ENCODE results near the gene KRT9.
A peak's percentile ranks its signal among the peaks of the same experiment; 100 is the strongest.
"Not testable (repeated sequence)": the region's sequence is repeated elsewhere in the genome, so short reads cannot be mapped to it uniquely, and the experiment has no call there.

KRT9 gene

GRCh38 chr17:41579484-41580243 is 7.8 kb upstream of the KRT9 start:
- DNase-seq (ENCODE audit: low spot score): peak; percentile 89

GRCh38 chr17:41578971-41579370 is 7.1 kb upstream of the KRT9 start:
- no peak for DNase-seq (ENCODE audit: low spot score)

- DNase-seq (ENCODE audit: low spot score): no peak
Observed at GRCh38 chr17:41578538-41578937, 6.7 kb upstream of the KRT9 start.

GRCh38 chr17:41576740-41577139 is 4.9 kb upstream of the KRT9 start:
- not testable (repeated sequence) for DNase-seq (ENCODE audit: low spot score)

- no peak for DNase-seq (ENCODE audit: low spot score)
Observed at GRCh38 chr17:41575336-41575735, 3.5 kb upstream of the KRT9 start.

- no peak for DNase-seq (ENCODE audit: low spot score)
Observed at GRCh38 chr17:41567317-41567716, 4.5 kb downstream of the KRT9 start.

- DNase-seq (ENCODE audit: low spot score): no peak
Observed at GRCh38 chr17:41565338-41565737, 6.5 kb downstream of the KRT9 start.

GRCh38 chr17:41563607-41564170 is 8.2 kb downstream of the KRT9 start:
- DNase-seq (ENCODE audit: low spot score): no peak

- no peak for DNase-seq (ENCODE audit: low spot score)
Observed at GRCh38 chr17:41561554-41561953, 10.3 kb downstream of the KRT9 start.

- DNase-seq (ENCODE audit: low spot score): no peak
Observed at GRCh38 chr17:41559548-41559947, 12.3 kb downstream of the KRT9 start.

- no peak for DNase-seq (ENCODE audit: low spot score)
Observed at GRCh38 chr17:41556931-41557330, 14.9 kb downstream of the KRT9 start.

- DNase-seq (ENCODE audit: low spot score): no peak
Observed at GRCh38 chr17:41556306-41556705, 15.6 kb downstream of the KRT9 start.

- DNase-seq (ENCODE audit: low spot score): no peak
Observed at GRCh38 chr17:41555105-41555887, 16.6 kb downstream of the KRT9 start.

GRCh38 chr17:41553987-41554680 is 17.7 kb downstream of the KRT9 start:
- DNase-seq (ENCODE audit: low spot score): no peak

GRCh38 chr17:41553176-41553575 is 18.7 kb downstream of the KRT9 start:
- DNase-seq (ENCODE audit: low spot score): no peak

GRCh38 chr17:41552455-41552854 is 19.4 kb downstream of the KRT9 start:
- no peak for DNase-seq (ENCODE audit: low spot score)

- DNase-seq (ENCODE audit: low spot score): no peak
Observed at GRCh38 chr17:41551365-41551764, 20.5 kb downstream of the KRT9 start.

- DNase-seq (ENCODE audit: low spot score): no peak
Observed at GRCh38 chr17:41549596-41550039, 22.2 kb downstream of the KRT9 start.

GRCh38 chr17:41548844-41549595 is 22.8 kb downstream of the KRT9 start:
- peak; percentile 83 for DNase-seq (ENCODE audit: low spot score)

- no peak for DNase-seq (ENCODE audit: low spot score)
Observed at GRCh38 chr17:41547921-41548843, 23.7 kb downstream of the KRT9 start.
